ENCODE data around the gene AAGAB.

Gene AAGAB

GRCh38 chr15:67207555-67208207 lies 46.8 kb downstream of the AAGAB start:
- no peak for DNase-seq

- DNase-seq = no peak
These were observed 51.5 kb downstream of the AAGAB start for GRCh38 chr15:67202991-67203390.

- DNase-seq = no peak
These were observed 52.4 kb downstream of the AAGAB start for GRCh38 chr15:67202091-67202490.

- DNase-seq = no peak
These were observed 53.3 kb downstream of the AAGAB start for GRCh38 chr15:67201136-67201535.

GRCh38 chr15:67199881-67200763 lies 54.3 kb downstream of the AAGAB start:
- no peak for DNase-seq

GRCh38 chr15:67199391-67199790 lies 55.1 kb downstream of the AAGAB start:
- no peak for DNase-seq

- DNase-seq = no peak
These were observed 56.2 kb downstream of the AAGAB start for GRCh38 chr15:67198157-67198754.

GRCh38 chr15:67197364-67197695 lies 57.1 kb downstream of the AAGAB start:
- DNase-seq = no peak

- no peak for DNase-seq
These were observed 57.6 kb downstream of the AAGAB start for GRCh38 chr15:67196672-67197363.

GRCh38 chr15:67196222-67196621 lies 58.2 kb downstream of the AAGAB start:
- no peak for DNase-seq

GRCh38 chr15:67195305-67195704 lies 59.2 kb downstream of the AAGAB start:
- no peak for DNase-seq

GRCh38 chr15:67194171-67195114 lies 60.0 kb downstream of the AAGAB start:
- DNase-seq = no peak

GRCh38 chr15:67193223-67193990 lies 61.1 kb downstream of the AAGAB start:
- DNase-seq = no peak

- no peak for DNase-seq
These were observed 62.2 kb downstream of the AAGAB start for GRCh38 chr15:67192185-67192820.

- no peak for DNase-seq
These were observed 63.6 kb downstream of the AAGAB start for GRCh38 chr15:67190813-67191212.

- no peak for DNase-seq
These were observed 64.1 kb downstream of the AAGAB start for GRCh38 chr15:67190326-67190725.

GRCh38 chr15:67189326-67190051 lies 65.0 kb downstream of the AAGAB start:
- no peak for DNase-seq

- DNase-seq = no peak
These were observed 65.8 kb downstream of the AAGAB start for GRCh38 chr15:67188551-67189218.

- DNase-seq = no peak
These were observed 67.1 kb downstream of the AAGAB start for GRCh38 chr15:67187351-67187854.
